Germinal center (tissue), 1 donor: ENCODE results near the gene KIF21A.

Source experiments
- DNase-seq: peaks from one replicate; pipeline ENCODE4 v3.0.0; 2012; ENCODE audit warnings: mixed read lengths, low spot score

Gene KIF21A

GRCh38 chr12:39389399-39390150, 53.3 kb downstream of the KIF21A start:
- no peak for DNase-seq

GRCh38 chr12:39386335-39386734, 56.6 kb downstream of the KIF21A start:
- DNase-seq: no peak

- no peak for DNase-seq
These were observed 59.8 kb downstream of the KIF21A start for GRCh38 chr12:39383114-39383513.

GRCh38 chr12:39380090-39380489, 62.8 kb downstream of the KIF21A start:
- DNase-seq: no peak

- no peak for DNase-seq
These were observed 64.6 kb downstream of the KIF21A start for GRCh38 chr12:39378341-39378740.

GRCh38 chr12:39375206-39375808, 67.6 kb downstream of the KIF21A start:
- no peak for DNase-seq

- no peak for DNase-seq
These were observed 70.0 kb downstream of the KIF21A start for GRCh38 chr12:39372929-39373328.

- DNase-seq: no peak
These were observed 70.6 kb downstream of the KIF21A start for GRCh38 chr12:39372204-39372925.

- DNase-seq: no peak
These were observed 73.2 kb downstream of the KIF21A start for GRCh38 chr12:39369756-39370155.

GRCh38 chr12:39368891-39369290, 74.0 kb downstream of the KIF21A start:
- no peak for DNase-seq

- DNase-seq: no peak
These were observed 74.8 kb downstream of the KIF21A start for GRCh38 chr12:39368096-39368495.

- no peak for DNase-seq
These were observed 75.4 kb downstream of the KIF21A start for GRCh38 chr12:39367494-39367893.

GRCh38 chr12:39365364-39366001, 77.4 kb downstream of the KIF21A start:
- DNase-seq: no peak

GRCh38 chr12:39364196-39364595, 78.7 kb downstream of the KIF21A start:
- no peak for DNase-seq

- no peak for DNase-seq
These were observed 83.3 kb downstream of the KIF21A start for GRCh38 chr12:39359645-39360044.

GRCh38 chr12:39357041-39357440, 85.9 kb downstream of the KIF21A start:
- DNase-seq: no peak

- no peak for DNase-seq
These were observed 87.1 kb downstream of the KIF21A start for GRCh38 chr12:39355841-39356240.

- DNase-seq: no peak
These were observed 88.0 kb downstream of the KIF21A start for GRCh38 chr12:39354955-39355354.

- DNase-seq: no peak
These were observed 90.4 kb downstream of the KIF21A start for GRCh38 chr12:39352471-39353017.

GRCh38 chr12:39351153-39351552, 91.8 kb downstream of the KIF21A start:
- no peak for DNase-seq

- no peak for DNase-seq
These were observed 93.8 kb downstream of the KIF21A start for GRCh38 chr12:39348941-39349626.

- no peak for DNase-seq
These were observed 94.4 kb downstream of the KIF21A start for GRCh38 chr12:39348523-39348922.
